ENCODE measurements around the gene PPM1H.

Gene PPM1H

GRCh38 chr12:62712681-62713573, 222.0 kb downstream of the PPM1H start:
- Histone ChIP-seq H3F3A (ENCODE audit: insufficient read depth, low read length) (no peaks in the 10 kb centered on the region), H3K4me1 (ENCODE audit: insufficient read depth, low read length, severe bottlenecking) (no peaks in the 10 kb centered on the region), H3K27me3 (ENCODE audit: insufficient read depth, low read length) (0 out of 2 replicates have a peak, but pooled peaks cover 8% of the 10 kb centered on the region), H3K9ac (ENCODE audit: low read length) (no peak overlapping the region), H3K9me3 (ENCODE audit: low read length) (no peaks in the 10 kb centered on the region), H3K27ac (ENCODE audit: low read depth, low read length, poor library complexity, severe bottlenecking) (no peak overlapping the region), H2AFZ (ENCODE audit: low read length) (no peak overlapping the region), H3K9me2 (ENCODE audit: low read depth, low read length) (no peaks in the 10 kb centered on the region), H3K79me2 (ENCODE audit: insufficient read depth, low read length) (no peaks in the 10 kb centered on the region), H4K20me1 (ENCODE audit: insufficient read depth, low read length) (no peaks in the 10 kb centered on the region), H3K4me3 (ENCODE audit: low read depth, low read length, poor library complexity, severe bottlenecking) (no peak overlapping the region), H3K4me2 (ENCODE audit: low read length) (no peak overlapping the region), H3K36me3 (ENCODE audit: insufficient read depth, low read length) (no peaks in the 10 kb centered on the region)
- no peak for TF ChIP-seq EZH2 (IDR thresholded peaks at IDR 0.05; ENCODE audit: borderline replicate concordance, low read length)
- TF ChIP-seq CTCF (IDR thresholded peaks at IDR 0.05; ENCODE audit: low read length) = no peak

- Histone ChIP-seq H3K27ac (ENCODE audit: low read depth, low read length, poor library complexity, severe bottlenecking) (no peak overlapping the region), H3K4me3 (ENCODE audit: low read depth, low read length, poor library complexity, severe bottlenecking) (no peak overlapping the region), H3K36me3 (ENCODE audit: insufficient read depth, low read length) (no peaks in the 10 kb centered on the region), H3K9ac (ENCODE audit: low read length) (no peak overlapping the region), H3F3A (ENCODE audit: insufficient read depth, low read length) (no peaks in the 10 kb centered on the region), H2AFZ (ENCODE audit: low read length) (no peak overlapping the region), H3K27me3 (ENCODE audit: insufficient read depth, low read length) (0 out of 2 replicates have a peak, but pooled peaks cover 8% of the 10 kb centered on the region), H4K20me1 (ENCODE audit: insufficient read depth, low read length) (no peaks in the 10 kb centered on the region), H3K4me1 (ENCODE audit: insufficient read depth, low read length, severe bottlenecking) (no peaks in the 10 kb centered on the region), H3K79me2 (ENCODE audit: insufficient read depth, low read length) (no peaks in the 10 kb centered on the region), H3K9me3 (ENCODE audit: low read length) (no peaks in the 10 kb centered on the region), H3K4me2 (ENCODE audit: low read length) (no peak overlapping the region), H3K9me2 (ENCODE audit: low read depth, low read length) (no peaks in the 10 kb centered on the region)
- TF ChIP-seq EZH2 (IDR thresholded peaks at IDR 0.05; ENCODE audit: borderline replicate concordance, low read length) = no peak
- no peak for TF ChIP-seq CTCF (IDR thresholded peaks at IDR 0.05; ENCODE audit: low read length)
Observed at GRCh38 chr12:62711631-62712241, 223.2 kb downstream of the PPM1H start.

GRCh38 chr12:62709311-62709710, 225.6 kb downstream of the PPM1H start:
- Histone ChIP-seq H3K27ac (ENCODE audit: low read depth, low read length, poor library complexity, severe bottlenecking) (no peak overlapping the region), H3K9me3 (ENCODE audit: low read length) (no peaks in the 10 kb centered on the region), H3K4me2 (ENCODE audit: low read length) (no peak overlapping the region), H4K20me1 (ENCODE audit: insufficient read depth, low read length) (no peaks in the 10 kb centered on the region), H3K79me2 (ENCODE audit: insufficient read depth, low read length) (no peaks in the 10 kb centered on the region), H3K27me3 (ENCODE audit: insufficient read depth, low read length) (0 out of 2 replicates have a peak, but pooled peaks cover 5% of the 10 kb centered on the region), H2AFZ (ENCODE audit: low read length) (no peak overlapping the region), H3K4me1 (ENCODE audit: insufficient read depth, low read length, severe bottlenecking) (no peaks in the 10 kb centered on the region), H3K9me2 (ENCODE audit: low read depth, low read length) (no peaks in the 10 kb centered on the region), H3F3A (ENCODE audit: insufficient read depth, low read length) (no peaks in the 10 kb centered on the region), H3K9ac (ENCODE audit: low read length) (no peak overlapping the region), H3K36me3 (ENCODE audit: insufficient read depth, low read length) (no peaks in the 10 kb centered on the region), H3K4me3 (ENCODE audit: low read depth, low read length, poor library complexity, severe bottlenecking) (no peak overlapping the region)
- TF ChIP-seq EZH2 (IDR thresholded peaks at IDR 0.05; ENCODE audit: borderline replicate concordance, low read length) = no peak

All from OCI-LY1 (cell line).